ENCODE measurements around the gene PXYLP1.

GRCh38 chr3:141250342-141250741, 18.7 kb downstream of the PXYLP1 start:
- no peak for TF ChIP-seq EZH2 (IDR thresholded peaks at IDR 0.05; ENCODE audit: borderline replicate concordance, insufficient read depth, low read length, poor library complexity, severe bottlenecking)
- TF ChIP-seq MXI1 (conservative IDR thresholded peaks at IDR 0.05; ENCODE audit: poor library complexity, severe bottlenecking), result no peak
- no peak for TF ChIP-seq CTCF (IDR thresholded peaks at IDR 0.05; ENCODE audit: poor library complexity, severe bottlenecking)
- TF ChIP-seq RAD21 (conservative IDR thresholded peaks at IDR 0.05), result no peak
- TF ChIP-seq EP300 (conservative IDR thresholded peaks at IDR 0.05; ENCODE audit: poor library complexity, severe bottlenecking), result no peak

All from neural cell (in vitro differentiated cells).